Activated CD4-positive, alpha-beta T cell treated with anti-CD3 and anti-CD28 coated beads, Interleukin-2, amount 50 U/mL, for 1 hour (primary cell): ENCODE data around the gene RPS6KB2.
"Not testable (repeated sequence)": the region's sequence is repeated elsewhere in the genome, so short reads cannot be mapped to it uniquely, and the experiment has no call there.

Source experiments
- DNase-seq: peaks from one replicate; pipeline ENCODE4 v3.0.0-alpha.2; 2020

Gene RPS6KB2

DNA sequence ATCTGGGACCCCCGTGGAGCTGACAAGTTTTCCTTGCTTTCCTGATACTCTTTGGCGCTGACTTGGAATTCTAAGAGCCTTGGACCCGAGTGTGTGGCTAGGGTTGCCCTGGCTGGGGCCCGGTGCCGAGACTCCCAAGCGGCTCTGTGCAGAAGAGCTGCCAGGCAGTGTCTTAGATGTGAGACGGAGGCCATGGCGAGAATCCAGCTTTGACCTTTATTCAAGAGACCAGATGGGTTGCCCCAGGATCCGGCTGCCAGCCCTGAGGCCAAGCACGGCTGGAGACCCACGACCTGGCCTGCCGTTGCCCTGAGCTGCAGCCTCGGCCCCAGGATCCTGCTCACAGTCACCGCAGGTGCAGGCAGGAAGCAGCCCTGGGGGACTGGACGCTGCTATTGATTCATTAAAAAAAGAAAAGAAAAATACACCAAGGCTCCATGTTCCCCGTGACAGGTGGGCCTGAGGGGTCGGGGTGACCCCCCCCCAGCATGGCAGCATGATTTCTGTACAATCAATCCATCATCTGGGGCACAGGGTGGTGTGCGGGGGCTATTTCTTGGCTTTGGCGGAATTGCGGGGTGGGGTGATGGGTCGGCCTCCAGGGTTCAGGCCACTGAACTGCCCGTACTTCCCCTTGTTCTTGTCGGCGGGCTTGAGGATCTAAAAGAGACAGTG is 30.2 kb upstream of the RPS6KB2 start:
- no peak for DNase-seq

DNA sequence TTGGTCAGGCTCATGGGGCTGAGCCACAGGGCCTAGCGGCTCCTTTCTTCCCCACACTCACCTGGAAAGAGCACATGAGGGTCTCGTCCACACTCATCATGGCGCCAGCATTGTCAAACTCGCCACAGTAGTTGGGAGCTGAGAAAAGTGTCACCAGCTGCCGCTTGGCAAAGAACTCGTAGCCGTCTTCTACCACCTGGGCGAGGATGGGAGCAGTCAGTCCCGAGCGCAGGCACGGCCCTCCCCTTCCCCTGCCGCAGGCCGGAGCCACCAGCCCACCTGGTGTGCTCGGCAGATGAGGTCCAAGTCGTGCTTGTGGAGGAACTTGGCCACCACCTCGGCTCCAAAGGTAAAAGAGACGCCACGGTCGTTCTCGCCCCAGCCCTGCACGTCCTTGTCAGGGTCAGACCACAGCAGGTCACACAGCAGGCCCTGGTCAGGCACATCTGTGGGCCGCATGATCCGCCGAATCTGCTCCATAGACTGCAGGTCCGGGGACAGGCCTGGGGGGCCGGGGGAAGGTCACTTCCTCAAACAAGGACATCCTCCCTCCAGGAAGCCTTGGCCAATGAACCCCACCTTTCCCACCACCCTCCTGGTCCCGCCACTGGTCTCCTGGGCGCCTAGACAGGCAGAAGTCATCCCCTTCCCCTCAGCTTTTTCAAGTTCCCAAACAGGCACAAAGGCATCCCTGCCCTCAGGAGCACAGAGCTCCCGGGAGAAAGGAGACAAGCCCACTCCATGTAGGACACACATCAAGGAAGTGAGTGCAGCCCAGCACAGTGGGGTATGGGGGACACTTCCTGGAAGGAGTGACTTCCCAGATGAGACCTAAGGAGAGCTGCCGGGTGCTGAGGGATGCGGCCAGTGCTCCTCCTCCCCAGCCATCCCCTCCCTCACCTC is 29.4 kb upstream of the RPS6KB2 start:
- no peak for DNase-seq

GRCh38 chr11:67400251-67400941 is 27.9 kb upstream of the RPS6KB2 start:
- DNase-seq: no peak

DNA sequence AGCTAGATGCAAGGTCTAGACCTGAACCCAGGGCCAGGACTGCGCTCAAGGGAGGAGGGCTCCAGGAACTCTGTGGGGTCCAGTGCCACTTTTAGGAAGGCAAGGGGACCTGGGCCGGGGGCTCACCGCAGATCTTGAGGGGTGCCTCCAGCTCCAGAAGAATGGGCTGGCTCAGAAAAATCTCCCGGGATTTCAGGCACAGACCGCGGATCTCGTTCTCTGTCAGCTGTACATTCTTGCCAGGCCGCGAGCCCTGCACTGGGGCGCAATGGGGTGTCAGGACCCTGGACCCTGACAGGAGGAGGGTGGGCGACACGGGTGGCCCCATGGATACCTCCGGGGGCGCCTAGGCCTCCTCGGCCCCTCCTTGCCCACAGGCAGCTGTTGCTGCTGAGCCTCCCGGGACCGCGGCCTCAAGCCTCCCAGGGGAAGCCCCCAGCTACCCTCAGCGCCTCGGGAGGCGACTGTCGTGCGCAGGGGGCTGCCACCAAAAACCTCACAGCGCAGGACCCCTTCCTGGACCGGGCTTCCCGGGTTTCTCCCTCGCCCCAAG is 27.3 kb upstream of the RPS6KB2 start:
- no peak for DNase-seq

- peak; percentile 90 for DNase-seq
Measured at GRCh38 chr11:67401495-67402191, 26.7 kb upstream of the RPS6KB2 start, which contains the start of gene PPP1CA. Gene PPP1CA, minus strand, starts transcription at chr11:67401858. Its CDS starts 76 bp downstream, at chr11:67401782.

- not testable (repeated sequence) for DNase-seq
Measured at GRCh38 chr11:67402192-67402839, 26.0 kb upstream of the RPS6KB2 start.

DNA sequence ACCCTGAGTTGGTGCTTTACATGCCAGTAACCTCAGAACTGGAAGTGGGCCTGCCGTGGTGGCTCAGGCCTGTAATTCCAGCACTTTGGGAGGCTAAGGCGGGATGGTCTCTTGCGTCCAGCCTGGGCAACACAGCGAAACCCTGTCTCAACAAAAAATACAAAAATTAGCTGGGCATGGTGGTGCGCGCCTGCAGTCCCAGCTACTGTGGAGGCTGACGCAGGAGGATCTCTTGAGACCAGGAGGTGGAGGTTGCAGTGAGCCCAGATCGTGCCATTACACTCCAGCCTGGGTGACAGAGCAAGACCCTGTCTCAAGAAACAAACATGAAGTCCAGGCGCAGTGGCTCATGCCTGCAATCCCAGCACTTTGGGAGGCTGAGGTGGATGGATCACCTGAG is 25.2 kb upstream of the RPS6KB2 start:
- not testable (repeated sequence) for DNase-seq

DNA sequence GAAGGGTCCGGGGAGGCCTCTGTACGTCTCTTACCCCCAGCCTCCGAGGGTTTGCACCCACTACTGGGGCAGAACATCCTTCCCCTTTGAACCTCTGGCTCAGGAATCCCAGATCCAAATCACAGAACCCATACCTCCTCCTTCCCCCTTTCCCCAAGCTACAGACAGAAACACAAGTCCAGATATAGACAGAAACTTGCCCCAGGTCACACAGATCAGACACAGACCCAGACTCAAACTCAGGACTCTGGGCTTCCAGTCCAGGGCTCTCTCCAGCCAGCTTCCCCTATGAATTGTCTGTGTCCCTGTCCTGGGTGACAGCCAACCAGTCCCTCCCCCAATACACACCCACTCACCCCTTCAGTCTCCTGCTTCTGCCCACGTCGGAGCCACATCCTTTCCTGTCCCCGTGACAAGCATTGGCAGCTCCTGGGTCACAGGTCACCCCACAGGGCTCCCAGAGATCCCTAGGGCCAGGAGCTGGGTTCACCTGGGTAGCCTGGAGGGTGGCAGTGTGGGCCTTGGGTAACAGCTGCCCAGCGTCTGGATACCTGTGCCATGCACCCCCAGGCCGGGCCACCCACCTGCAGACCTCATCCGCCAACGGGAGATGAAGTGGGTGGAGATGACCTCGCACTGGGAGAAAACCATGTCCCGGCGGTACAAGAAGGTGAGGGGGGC is 23.6 kb upstream of the RPS6KB2 start:
- DNase-seq: no peak

GRCh38 chr11:67405196-67405567 is 23.1 kb upstream of the RPS6KB2 start:
- DNase-seq: no peak

DNA sequence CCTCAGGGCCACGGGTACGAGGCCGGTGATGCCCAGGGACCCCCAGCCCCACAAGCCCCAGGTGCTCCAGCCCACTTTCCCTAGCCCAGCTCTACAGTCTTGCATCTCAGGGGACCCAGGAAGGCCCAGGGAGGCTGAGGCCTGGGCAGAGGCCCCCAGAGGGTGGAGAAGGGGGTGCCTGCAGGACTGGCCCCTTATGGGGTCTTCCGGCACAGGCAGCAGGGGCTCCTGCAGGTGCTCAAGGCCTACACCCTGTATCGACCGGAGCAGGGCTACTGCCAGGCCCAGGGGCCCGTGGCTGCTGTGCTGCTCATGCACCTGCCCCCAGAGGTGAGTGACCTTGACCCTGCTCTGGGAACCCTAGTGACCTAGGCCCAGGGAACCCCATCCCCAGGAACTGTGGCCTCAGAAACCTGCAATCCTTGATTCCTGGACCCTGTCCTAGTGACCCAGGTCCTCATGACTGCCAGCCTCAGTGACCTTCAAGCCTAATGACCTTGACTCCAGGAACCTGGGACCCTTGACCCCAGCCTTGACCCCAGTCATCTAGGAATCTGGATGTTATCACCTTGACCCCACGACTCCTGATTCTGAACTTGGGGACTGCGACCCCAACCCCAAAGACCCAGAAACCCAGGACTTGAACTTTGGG is 22.5 kb upstream of the RPS6KB2 start:
- DNase-seq: no peak

DNA sequence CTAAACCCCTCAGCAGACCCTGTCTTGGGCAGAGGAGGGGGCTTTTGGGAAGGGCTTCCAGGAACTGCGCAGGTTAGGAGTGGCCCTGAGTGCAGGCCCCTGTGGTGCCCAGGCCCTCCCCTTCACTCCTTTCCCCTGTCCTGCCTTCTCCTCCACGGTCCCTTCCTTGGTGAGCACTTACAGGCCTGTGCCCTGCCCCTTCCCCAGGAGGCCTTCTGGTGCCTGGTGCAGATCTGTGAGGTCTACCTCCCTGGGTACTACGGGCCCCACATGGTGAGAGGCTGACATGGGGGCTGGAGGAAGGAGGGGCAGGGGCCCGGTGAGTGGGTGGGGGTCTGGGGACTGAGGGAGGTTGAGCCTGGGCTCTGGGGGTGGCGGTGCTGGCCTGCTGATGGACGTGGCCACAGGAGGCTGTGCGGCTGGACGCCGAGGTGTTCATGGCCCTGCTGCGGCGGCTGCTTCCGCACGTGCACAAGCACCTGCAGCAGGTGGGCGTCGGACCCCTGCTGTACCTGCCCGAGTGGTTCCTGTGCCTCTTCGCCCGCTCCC is 21.8 kb upstream of the RPS6KB2 start:
- no peak for DNase-seq

DNA sequence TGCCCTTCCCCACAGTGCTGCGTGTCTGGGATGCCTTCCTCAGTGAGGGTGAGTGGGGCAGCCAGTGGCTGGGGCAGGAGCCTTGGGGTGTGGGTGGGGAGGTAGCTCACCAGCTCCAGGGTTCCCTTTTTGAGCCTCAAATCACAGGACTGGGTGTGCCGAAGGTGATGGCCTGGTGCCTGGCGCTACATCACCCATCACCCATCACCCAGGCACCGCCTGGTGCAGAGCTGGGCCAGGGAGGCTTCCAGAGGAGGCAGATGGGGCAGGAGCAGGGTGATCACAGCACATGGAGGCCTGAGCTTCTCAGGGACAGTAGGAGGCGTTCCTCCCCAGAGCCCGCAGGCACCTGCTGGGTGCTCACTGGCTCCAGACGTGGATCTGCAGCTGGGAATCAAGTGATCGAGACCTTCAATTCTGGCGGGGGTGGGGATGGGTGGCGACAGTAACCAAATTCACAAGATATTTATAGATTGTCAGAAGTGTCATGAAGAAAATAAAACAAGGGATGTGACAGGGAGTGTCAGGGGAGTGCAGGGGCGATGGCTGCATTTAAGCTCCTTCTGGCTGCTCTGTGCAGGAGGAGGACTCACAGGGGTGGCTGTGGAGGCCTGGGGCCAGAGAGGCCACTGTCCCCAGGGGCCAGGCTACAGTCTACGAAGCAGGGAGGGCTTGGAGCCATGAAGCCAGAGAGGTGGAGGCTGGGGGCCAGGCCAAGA is 21.2 kb upstream of the RPS6KB2 start:
- DNase-seq: no peak

DNA sequence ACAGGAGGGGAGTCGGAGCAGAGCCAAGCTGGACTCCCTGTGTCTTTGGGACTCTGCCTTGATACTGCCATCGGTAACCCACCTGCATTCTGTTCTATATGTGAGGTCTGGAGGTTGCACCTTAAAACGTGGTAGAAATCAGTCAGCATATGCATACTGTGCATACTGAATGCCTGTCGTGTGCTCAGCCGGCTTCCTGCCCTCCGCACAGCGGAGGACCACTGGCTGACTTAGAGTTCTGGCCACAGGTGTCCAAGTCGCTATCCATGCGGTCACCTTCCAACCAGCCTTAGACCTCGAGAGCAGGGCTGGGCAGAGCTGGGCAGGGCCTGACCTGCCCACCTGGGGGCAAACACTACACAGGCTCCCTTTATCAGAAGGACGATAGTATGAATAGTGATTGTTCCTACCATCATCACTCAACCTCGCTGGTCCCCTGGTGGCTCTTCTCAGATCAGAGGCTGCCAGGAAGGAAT is 20.6 kb upstream of the RPS6KB2 start:
- no peak for DNase-seq

GRCh38 chr11:67408437-67409200 is 19.7 kb upstream of the RPS6KB2 start:
- no peak for DNase-seq

GRCh38 chr11:67409261-67409666 is 19.0 kb upstream of the RPS6KB2 start:
- peak; percentile 58 for DNase-seq

DNA sequence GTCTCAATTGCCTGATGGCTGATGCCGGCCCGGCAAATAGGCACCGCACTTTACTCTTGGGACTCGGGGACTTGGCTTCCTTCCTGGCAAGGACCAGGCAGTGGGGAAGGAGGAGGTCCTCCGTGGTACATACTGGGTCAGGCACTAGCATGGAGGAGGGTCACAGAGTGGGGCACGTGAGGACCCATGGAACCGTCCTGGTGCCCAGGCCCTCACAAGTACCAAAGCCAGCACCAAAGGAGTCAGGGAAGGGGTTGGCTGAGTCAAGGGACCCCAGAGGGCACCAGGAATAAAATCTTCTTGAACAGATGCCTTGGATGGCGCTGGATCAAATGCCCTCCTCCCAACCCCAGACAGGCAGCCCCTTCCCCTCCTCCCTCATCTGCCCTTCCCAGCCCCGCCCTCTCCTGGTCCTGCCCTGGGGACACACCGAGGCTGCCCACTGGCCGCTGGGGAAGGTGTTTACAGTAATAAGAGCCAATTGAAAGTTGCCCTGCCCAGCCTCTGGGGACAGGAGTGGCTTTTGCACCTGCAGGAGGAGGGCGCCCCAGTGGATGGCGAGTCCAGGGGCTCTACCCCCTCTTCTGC is 18.4 kb upstream of the RPS6KB2 start:
- DNase-seq: no peak

DNA sequence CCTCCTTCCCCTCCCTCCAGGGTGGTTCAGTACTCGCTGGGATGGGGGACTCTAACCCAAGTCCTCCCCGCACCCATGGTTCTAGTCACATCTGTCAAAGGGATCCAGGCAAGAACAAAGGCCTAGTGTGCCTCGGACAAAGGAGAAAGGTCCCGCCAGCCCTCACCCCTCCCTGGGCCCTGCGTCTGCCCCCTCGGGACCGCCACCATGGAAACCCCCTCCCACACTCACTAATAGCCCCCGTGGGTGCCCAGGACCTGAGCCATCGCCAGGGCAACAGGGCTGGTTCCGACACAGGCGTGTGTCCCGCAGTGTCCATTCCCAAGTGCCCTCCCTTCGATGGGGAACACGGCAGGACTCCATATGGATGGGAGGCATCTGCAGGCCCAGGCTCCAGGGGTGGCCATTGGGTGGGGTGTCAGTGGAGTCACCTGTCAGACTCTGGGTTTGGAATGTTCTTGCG is 17.9 kb upstream of the RPS6KB2 start:
- DNase-seq: no peak
